GM19240 (cell line): ENCODE data around the gene KCNK4.
"Not testable (repeated sequence)": the region's sequence is repeated elsewhere in the genome, so short reads cannot be mapped to it uniquely, and the experiment has no call there.

Source experiments
- DNase-seq: peaks from one replicate; pipeline ENCODE4 v3.0.0; 2011; ENCODE audit warnings: low spot score; ENCODE audit not compliant: insufficient read length

Gene KCNK4

DNA sequence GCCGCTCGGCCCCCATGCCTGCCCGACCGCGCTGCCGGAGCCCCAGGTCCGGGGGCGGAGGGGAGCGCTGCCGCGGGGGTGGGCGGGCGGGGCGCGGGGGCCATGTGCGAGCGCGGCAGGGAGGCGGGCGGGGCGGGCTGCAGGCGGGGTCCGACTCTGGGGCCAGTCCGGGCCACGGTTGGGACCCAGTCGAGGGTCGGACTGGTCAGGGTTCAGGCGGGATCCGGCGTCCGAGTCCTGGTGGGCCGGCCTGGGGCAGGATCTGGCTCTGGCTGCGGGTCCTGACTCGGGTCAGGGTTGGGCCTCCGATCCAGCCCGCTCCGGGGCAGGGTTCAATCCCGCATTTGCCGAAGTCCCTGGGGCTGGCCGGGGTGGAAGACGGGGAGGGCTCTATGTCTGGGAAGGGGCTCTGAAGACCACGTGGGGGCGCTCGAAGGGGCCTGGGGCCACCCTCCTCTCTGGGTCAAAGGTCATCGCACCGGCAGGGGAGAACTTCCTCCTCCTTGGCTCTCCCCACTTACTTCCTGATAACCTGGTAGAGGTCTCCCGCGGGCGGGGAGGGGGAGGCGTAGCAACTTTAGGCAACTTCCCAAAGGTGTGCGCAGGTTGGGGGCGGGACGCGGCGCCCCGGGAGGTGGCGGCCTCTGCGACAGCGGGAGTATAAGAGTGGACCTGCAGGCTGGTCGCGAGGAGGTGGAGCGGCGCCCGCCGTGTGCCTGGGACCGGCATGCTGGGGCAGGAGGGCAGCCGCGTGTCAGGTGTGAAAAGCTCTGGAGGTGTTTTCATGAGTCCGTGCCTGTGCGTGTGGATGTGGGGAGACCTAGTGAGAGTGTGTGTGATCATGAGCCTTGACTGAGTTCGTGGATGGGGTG lies 14.8 kb downstream of the KCNK4 start:
- no peak for DNase-seq

DNA sequence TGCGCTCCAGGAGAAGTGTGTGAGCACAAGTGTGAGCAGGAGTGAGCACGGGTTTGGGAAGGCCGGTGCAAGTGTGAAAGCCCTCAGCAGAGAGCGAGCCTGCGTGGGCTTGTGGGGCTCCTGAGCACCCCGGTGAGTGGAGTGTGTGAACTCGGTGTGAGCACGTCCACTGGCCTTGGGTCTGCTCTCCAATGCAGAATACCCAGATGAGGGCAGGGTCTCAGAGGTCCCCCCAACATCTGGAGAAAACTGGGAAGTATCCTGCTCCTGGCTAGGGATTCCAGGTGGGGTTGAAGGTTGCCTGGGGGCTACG lies 15.4 kb downstream of the KCNK4 start:
- no peak for DNase-seq

DNA sequence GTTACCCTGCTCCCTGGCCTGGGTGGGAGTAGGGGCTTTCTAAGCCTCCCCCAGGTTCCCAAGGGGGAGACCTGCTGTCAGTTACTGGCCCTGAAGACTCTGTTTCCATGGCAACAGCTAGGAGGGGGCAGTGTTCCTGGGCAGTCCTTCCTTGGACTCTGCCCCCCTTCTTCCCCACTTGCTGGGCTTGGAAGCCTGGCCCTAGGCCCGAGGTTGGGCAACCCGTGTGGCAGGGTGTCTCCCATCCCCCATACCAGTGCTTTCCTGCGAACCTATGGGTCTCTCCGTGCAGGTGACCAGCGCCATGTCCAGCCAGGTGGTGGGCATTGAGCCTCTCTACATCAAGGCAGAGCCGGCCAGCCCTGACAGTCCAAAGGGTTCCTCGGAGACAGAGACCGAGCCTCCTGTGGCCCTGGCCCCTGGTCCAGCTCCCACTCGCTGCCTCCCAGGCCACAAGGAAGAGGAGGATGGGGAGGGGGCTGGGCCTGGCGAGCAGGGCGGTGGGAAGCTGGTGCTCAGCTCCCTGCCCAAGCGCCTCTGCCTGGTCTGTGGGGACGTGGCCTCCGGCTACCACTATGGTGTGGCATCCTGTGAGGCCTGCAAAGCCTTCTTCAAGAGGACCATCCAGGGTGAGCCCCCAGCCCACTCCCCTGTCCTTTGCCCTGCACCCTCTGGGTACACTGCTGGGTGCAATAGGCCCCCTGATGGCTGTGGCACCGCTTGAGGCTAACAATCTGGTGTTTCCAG lies 15.9 kb downstream of the KCNK4 start:
- no peak for DNase-seq

DNA sequence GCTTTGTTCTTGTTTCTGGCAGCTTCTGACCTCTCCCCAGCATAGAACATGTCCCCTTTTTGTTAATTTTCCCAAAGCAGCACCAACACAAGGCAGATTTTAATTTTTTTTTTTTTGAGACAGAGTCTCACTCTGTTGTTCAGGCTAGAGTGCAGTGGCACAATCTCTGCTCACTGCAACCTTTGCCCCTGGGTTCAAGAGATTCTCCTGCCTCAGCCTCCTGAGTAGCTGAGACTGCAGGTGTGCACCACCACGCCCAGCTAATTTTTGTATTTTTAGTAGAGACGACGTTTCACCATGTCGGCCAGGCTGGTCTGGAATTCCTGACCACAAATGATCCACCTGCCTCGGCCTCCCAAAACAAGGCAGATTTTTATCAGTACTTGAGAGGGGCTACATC lies 16.7 kb downstream of the KCNK4 start:
- DNase-seq = not testable (repeated sequence)

DNA sequence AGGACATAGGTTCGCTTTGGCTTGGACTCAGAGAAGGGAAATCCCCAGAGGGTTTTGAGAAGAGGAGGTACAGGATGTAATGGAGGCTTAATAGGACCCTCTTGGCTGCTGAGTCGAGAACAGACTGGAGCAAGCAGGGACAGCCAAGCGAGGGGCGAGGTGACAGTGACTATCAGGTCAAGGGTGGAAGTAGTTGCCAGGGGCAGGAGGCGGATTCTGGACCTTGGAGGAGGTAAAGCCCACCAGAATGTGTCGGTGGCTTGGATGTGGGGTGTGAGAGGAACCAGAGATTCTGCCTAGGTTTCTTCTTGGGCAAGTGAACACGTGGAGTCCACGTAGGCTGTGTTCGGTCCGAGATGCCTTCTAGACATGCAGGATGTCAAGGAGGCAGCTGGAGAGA lies 21.8 kb downstream of the KCNK4 start:
- no peak for DNase-seq

DNA sequence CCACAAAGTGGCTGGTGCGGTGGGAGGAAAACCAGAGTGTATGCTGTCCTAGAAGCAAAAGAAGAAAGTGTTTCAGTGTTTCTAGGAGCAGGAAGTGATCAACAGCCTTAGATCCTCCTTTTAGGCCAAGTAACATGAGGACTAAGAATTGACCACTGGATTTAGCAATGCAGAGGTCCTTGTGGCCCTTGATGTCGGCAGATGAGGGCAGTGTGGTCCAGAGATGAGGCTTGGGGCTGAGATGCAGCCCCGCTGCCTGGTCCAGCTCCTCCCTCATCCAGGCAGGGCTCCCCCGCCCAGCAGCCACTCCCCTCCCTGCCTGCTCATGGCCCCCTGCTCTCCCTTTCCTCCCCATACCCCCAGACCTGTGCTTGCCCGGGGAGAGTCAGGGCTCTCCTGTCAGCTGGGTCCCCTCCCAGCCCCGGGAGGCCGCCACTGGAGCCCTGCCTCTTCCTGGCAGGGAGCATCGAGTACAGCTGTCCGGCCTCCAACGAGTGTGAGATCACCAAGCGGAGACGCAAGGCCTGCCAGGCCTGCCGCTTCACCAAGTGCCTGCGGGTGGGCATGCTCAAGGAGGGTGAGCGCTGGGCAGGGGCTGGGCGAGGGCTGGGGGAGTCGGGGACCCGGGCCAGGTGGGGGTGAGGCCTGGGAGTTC lies 22.5 kb downstream of the KCNK4 start:
- no peak for DNase-seq

DNA sequence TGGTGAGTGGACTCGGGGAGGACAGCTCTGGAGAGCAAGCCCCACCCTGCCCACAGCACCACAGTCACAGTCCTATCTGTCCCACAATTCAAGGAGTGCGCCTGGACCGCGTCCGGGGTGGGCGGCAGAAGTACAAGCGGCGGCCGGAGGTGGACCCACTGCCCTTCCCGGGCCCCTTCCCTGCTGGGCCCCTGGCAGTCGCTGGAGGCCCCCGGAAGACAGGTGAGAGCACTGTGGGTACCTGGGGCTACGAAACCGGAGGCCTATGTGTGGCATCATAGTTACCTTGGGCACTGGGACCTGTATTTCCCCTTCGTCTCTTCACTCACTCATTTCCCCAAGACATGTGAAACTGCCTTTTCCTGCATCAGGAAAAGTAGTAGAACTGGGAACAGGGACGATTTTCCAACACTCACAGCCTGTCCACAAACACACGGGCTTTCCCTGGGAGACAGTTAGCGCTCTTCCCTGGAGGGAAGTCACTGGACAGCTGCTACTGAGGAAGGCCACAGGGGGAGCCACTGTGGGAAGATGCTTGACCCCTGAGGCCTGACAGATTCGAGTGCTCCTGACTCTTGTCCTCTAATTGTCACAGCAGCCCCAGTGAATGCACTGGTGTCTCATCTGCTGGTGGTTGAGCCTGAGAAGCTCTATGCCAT lies 23.2 kb downstream of the KCNK4 start:
- DNase-seq = no peak

DNA sequence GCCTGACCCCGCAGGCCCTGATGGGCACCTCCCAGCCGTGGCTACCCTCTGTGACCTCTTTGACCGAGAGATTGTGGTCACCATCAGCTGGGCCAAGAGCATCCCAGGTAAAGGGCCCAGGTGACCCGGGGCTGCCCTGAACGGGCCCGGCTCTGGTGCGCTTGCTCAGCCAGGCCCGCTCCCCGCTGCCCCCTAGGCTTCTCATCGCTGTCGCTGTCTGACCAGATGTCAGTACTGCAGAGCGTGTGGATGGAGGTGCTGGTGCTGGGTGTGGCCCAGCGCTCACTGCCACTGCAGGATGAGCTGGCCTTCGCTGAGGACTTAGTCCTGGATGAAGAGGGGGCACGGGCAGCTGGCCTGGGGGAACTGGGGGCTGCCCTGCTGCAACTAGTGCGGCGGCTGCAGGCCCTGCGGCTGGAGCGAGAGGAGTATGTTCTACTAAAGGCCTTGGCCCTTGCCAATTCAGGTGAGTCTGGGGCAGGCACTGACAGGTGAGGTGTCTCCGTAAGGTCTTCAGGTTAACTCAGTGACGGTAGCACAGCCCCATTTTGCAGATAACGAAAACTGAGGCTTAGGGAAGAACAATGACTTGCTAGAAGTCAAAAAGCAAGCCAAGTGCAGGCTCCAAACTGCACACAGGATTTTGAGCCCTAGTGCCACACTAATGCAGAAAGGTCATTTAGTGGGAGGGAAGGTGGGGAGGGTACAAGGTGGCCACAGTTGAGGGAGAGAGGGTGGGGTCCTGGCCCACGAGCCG lies 23.9 kb downstream of the KCNK4 start:
- DNase-seq = no peak

DNA sequence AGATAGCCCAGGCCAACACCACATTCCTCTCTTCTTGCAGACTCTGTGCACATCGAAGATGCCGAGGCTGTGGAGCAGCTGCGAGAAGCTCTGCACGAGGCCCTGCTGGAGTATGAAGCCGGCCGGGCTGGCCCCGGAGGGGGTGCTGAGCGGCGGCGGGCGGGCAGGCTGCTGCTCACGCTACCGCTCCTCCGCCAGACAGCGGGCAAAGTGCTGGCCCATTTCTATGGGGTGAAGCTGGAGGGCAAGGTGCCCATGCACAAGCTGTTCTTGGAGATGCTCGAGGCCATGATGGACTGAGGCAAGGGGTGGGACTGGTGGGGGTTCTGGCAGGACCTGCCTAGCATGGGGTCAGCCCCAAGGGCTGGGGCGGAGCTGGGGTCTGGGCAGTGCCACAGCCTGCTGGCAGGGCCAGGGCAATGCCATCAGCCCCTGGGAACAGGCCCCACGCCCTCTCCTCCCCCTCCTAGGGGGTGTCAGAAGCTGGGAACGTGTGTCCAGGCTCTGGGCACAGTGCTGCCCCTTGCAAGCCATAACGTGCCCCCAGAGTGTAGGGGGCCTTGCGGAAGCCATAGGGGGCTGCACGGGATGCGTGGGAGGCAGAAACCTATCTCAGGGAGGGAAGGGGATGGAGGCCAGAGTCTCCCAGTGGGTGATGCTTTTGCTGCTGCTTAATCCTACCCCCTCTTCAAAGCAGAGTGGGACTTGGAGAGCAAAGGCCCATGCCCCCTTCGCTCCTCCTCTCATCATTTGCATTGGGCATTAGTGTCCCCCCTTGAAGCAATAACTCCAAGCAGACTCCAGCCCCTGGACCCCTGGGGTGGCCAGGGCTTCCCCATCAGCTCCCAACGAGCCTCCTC lies 24.8 kb downstream of the KCNK4 start:
- not testable (repeated sequence) for DNase-seq

DNA sequence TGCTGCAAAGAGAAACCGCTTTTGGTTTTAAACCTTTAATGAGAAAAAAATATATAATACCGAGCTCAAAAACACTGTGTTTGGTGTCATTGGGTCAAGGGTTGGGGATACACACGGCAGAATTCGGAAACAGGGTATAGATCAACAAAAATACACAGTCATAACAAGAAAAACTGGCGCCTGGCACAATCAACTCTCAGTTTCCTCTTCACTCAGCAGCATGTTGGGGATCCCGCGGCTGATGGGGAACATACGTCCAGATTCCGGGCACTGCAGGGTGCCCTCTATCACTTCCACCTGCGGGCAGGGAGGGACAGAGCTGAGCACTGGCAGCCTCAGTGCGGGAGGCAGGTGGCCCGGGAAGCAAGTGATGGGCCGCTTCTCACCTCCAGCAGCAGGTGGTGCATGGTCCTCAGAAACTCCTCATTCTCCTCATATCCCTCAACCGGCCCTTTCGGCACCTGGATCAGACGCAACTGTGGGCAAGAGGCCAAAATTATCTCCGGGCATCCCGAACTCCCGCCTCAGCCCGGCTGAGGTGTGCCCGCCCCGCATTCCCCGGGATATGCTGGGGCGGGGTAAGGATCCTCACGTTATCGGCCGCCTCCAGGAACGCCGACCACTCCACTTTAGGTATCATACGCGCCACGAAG lies 25.7 kb downstream of the KCNK4 start:
- DNase-seq = no peak

DNA sequence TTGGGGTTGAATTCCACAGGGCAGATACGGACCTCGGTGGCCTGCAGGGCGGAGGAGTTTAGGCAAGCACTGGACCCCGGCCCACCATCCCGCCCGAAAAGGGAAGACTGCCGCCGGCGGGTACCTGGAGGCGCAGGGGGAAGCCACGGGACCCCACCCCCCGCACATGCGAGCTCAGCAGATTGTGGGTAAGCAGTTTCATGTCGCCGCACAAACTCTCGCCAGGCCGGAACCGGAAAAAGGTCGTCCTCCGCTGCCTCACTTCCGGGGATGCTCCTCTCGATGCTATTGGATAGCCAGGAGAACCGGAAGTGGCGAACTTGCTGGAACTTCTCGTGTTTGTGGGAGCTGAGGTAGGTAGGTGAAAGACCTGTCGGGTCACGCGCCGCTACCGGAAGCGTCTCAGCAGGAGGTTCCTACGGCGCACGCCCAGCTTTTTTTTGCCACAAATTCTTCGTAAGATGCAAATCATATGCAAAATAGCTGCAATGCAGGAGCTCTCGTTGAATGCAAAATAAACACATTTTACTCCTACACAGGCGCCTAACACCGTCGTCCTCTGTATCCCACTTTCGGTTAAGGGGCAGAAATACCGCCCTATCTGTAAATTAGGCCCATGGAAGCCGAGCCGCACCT lies 26.3 kb downstream of the KCNK4 start, which contains the start of gene TRMT112:
Gene TRMT112, minus strand, starts transcription at position 235 of the 636 bp plus-strand sequence. Its CDS starts 33 bp downstream, at position 202.
- peak; percentile 96 for DNase-seq

DNA sequence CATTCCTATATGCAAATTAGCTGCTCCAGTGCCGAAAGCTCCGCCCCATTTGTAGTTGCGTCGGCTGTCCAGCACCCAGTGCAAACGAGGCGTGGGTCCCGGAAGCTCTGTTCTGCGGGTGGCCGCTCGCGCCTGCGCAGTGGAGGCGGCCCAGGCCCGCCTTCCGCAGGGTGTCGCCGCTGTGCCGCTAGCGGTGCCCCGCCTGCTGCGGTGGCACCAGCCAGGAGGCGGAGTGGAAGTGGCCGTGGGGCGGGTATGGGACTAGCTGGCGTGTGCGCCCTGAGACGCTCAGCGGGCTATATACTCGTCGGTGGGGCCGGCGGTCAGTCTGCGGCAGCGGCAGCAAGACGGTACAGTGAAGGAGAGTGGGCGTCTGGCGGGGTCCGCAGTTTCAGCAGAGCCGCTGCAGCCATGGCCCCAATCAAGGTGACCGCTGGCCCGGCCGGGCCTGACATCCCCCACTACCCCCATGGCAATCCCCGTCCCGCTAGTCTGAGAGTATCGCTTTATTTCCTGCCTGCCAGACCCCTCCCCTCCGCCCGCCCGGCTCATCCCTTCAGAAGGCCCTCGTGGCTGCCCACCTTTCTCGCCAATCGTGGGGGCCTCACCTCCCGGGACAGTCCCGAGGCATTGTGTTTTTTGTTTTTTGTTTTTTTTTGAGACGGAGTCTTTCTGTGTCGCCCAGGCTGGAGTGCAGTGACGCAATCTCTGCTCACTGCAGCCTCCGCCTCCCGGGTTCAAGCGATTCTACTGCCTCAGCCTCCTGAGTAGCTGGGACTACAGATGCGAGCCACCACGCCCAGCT lies 27.1 kb downstream of the KCNK4 start, which contains the start of gene PRDX5:
Gene PRDX5, plus strand, starts transcription at position 161 of the 805 bp plus-strand sequence. Its CDS starts 95 bp downstream, at position 256.
- peak; percentile 92 for DNase-seq

DNA sequence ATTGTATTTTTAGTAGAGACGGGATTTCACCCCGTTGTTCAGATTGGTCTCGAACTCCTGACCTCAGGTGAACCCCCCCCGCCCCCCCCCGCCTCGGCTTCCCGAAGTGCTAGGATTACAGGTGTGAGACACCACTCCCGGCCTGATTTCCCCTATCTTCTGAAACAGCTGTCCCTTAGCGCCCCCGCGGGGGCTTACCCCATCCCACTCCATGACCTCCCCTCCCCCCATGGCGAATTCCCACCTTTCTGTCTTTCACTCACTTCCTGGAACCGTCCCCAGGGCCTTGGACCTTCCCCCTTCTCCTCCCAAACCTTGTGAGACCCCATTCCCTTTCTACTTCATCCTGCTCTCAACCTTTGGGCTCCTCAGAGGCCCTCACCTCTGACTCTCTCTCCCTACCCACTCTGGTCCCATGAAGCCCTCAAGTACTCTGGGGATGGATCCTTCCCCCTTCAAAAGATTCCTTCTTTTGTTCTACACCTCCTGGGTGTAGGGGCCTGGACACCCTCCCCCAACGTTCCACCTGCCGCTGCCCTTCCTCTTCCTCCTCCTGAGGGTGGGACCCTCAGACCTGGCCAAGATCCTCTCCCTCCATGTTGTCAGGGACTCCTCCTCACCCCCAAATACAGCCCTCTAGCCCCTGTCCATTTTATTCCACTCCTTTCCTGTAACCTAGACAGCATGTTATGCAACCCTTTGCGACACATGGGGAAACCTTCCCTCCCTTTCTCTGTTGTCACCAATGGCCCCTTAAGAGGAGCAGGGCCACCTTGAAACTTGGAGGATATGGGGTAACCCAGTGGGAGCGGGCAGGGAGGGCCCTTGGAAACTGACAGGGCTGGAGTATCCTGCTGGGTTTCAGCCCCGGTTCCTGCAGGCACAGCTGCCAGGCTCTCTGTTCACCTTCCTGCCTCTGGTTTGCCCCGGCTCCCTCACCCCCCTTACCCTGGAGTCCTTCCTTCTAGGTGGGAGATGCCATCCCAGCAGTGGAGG lies 28.0 kb downstream of the KCNK4 start:
- no peak for DNase-seq

DNA sequence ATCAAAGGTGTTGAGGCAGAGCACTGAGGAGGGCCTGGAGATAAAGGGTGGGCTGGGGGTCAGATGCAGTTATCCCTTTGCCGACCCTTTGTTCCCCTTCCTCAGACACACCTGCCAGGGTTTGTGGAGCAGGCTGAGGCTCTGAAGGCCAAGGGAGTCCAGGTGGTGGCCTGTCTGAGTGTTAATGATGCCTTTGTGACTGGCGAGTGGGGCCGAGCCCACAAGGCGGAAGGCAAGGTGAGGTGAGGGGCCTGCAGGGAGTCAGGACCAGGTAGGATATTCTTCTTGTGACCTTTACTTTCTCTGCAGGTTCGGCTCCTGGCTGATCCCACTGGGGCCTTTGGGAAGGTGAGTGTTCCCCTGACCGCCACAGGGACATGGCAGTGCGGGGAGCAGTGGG lies 29.5 kb downstream of the KCNK4 start:
- DNase-seq = no peak

DNA sequence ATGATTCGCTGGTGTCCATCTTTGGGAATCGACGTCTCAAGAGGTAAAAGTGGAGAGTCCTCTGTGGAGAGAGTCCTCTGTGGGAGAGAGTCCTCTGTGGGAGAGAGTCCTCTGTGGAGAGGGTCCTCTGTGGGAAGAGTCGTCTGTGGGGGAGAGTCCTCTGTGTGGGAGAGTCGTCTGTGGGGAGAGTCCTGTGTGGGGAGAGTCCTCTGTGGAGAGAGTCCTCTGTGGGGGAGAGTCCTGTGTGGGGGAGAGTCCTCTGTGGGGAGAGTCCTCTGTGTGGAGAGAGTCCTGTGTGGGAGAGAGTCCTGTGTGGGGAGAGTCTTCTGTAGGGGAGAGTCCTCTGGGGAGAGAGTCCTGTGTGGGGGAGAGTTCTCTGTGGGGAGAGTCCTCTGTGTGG lies 29.9 kb downstream of the KCNK4 start:
- DNase-seq = no peak

DNA sequence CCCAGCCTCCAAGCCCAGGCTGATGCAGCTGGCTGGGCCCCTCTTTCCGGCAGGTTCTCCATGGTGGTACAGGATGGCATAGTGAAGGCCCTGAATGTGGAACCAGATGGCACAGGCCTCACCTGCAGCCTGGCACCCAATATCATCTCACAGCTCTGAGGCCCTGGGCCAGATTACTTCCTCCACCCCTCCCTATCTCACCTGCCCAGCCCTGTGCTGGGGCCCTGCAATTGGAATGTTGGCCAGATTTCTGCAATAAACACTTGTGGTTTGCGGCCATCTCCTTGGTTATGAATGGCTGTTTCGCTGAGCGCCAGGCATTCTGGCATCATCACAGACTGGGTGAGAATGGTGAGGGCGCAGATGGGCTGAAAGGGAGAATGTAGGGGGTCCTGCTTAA lies 30.4 kb downstream of the KCNK4 start:
- DNase-seq = no peak

DNA sequence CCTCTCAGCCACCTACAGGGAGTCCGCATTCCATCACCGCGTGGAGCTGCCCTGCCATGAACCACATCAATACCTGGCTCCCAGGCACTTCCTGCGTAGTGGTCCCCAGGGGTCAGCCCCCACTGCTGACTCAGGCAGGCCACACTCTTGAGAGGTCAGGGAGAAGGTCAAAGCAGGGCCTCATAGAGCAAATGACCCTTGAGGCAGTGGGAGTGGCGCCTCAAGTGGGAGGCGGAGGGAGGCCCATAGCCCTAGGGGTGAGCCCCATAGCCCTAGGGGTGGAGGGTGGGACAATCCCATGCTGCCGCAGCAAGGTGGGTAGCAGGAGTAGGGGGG lies 31.8 kb downstream of the KCNK4 start:
- DNase-seq = no peak
